GM12878 (cell line): ENCODE results near the gene SEC24D. TPM values are rescaled to one million over a fixed set of nuclear protein-coding genes. Genes with fewer than 3 reads are reported as not detected.

Source experiments
- ASH2L ChIP-seq: fragments of 300-600, 200-600 bp; sonication (generic); IDR thresholded peaks from 2 replicates; pipeline ENCODE4 v1.6.1; 2017; ENCODE audit warnings: low read depth, mild to moderate bottlenecking, borderline replicate concordance
- BHLHE40 ChIP-seq, 2 experiments: fragments of 450-650 bp in 1 of 2; IDR thresholded peaks; 2 replicates each; pipeline ENCODE4 v1.6.1; 2011 to 2017; ENCODE audit warnings: low read depth in 2 of 2, borderline replicate concordance in 1 of 2, improper control_type of control experiment in 1 of 2, low read length in 1 of 2, mild to moderate bottlenecking in 1 of 2
- EGR1 ChIP-seq, 2 experiments: IDR thresholded peaks; 1 replicate in 1 of 2; 2 replicates in 1 of 2; pipeline ENCODE4 v1.6.1; 2011 to 2012; ENCODE audit warnings: low read depth in 2 of 2, low read length in 2 of 2, borderline replicate concordance in 1 of 2, mild to moderate bottlenecking in 1 of 2, moderate library complexity in 1 of 2
- ESRRA ChIP-seq: IDR thresholded peaks from 2 replicates; pipeline ENCODE4 v1.6.1; 2012; ENCODE audit warnings: mild to moderate bottlenecking, low read length, improper control_type of control experiment
- FOXM1 ChIP-seq: IDR thresholded peaks from 2 replicates; pipeline ENCODE4 v1.6.1; 2012; ENCODE audit warnings: low read depth, mild to moderate bottlenecking, inconsistent platforms, low read length, moderate library complexity
- HDGF ChIP-seq: fragments of 450-650 bp; IDR thresholded peaks from 2 replicates; pipeline ENCODE4 v1.6.1; 2016; ENCODE audit warnings: antibody characterized with exemption
- JUNB ChIP-seq: IDR thresholded peaks from 2 replicates; pipeline ENCODE4 v1.6.1; 2016; ENCODE audit warnings: antibody characterized with exemption, mild to moderate bottlenecking
- MEF2B ChIP-seq: fragments of 450-650 bp; IDR thresholded peaks from 2 replicates; pipeline ENCODE4 v1.6.1; 2018; ENCODE audit warnings: mild to moderate bottlenecking, moderate library complexity; ENCODE audit not compliant: partially characterized antibody, poor library complexity, severe bottlenecking
- MTA2 ChIP-seq: fragments of 450-650 bp; IDR thresholded peaks from 2 replicates; pipeline ENCODE4 v1.6.1; 2016; ENCODE audit warnings: low read depth, mild to moderate bottlenecking, moderate library complexity
- MTA3 ChIP-seq: IDR thresholded peaks from 2 replicates; pipeline ENCODE4 v1.6.1; 2012; ENCODE audit warnings: low read length, inconsistent platforms, borderline replicate concordance
- MYC ChIP-seq: IDR thresholded peaks from 2 replicates; pipeline ENCODE4 v1.6.1; 2011; ENCODE audit warnings: mild to moderate bottlenecking, low read length, moderate library complexity, inconsistent platforms; ENCODE audit not compliant: insufficient read depth, insufficient replicate concordance, insufficient read length, severe bottlenecking
- NR2C2 ChIP-seq: IDR thresholded peaks from 2 replicates; pipeline ENCODE4 v1.6.1; 2011; ENCODE audit warnings: borderline replicate concordance, low read depth; ENCODE audit not compliant: control insufficient read depth, insufficient read length
- NRF1 ChIP-seq: conservative IDR thresholded peaks from 2 replicates; pipeline ENCODE4 v1.6.1; 2011; ENCODE audit warnings: mild to moderate bottlenecking, low read depth, low read length, improper control_type of control experiment
- RFX5 ChIP-seq: IDR thresholded peaks from 2 replicates; pipeline ENCODE4 v1.6.1; 2011; ENCODE audit warnings: low read depth, low read length, improper control_type of control experiment
- SMC3 ChIP-seq: IDR thresholded peaks from 2 replicates; pipeline ENCODE4 v1.6.1; 2011; ENCODE audit warnings: low read length, improper control_type of control experiment, borderline replicate concordance
- SUPT20H ChIP-seq: IDR thresholded peaks from 2 replicates; pipeline ENCODE4 v1.6.1; 2011; ENCODE audit warnings: low read depth, mild to moderate bottlenecking, low read length, moderate library complexity, borderline replicate concordance; ENCODE audit not compliant: control insufficient read depth
- YBX1 ChIP-seq: fragments of 450-650 bp; IDR thresholded peaks from 2 replicates; pipeline ENCODE4 v1.6.1; 2016; ENCODE audit warnings: antibody characterized with exemption
- ZNF384 ChIP-seq: IDR thresholded peaks from 2 replicates; pipeline ENCODE4 v1.6.1; 2012; ENCODE audit warnings: low read depth, mild to moderate bottlenecking, low read length, improper control_type of control experiment, borderline replicate concordance
- polyA plus RNA-seq, 11 experiments: library from polyadenylated mRNA; depleted of rRNA in 4 of 11; unstranded in 6 of 11; stranded (reverse) in 5 of 11; fragments of >200 nt; fragmentation: Nextera tagmentation in 4 of 11; fragmentation: Illumina TruSeq in 1 of 11; extraction: Ambion mirVana in 4 of 11; extraction: Trizol in 1 of 11; gene quantifications; 1 replicate in 1 of 11; 2 replicates in 10 of 11; pipeline versions ENCODE4 v1.2.1 to v1.2.3, GENCODE V29; 2011 to 2016; ENCODE audit warnings: inconsistent platforms in 2 of 11, missing spikeins in 2 of 11, low read depth in 1 of 11
- total RNA-seq, 4 experiments: library from RNA; depleted of rRNA in 3 of 4; stranded (reverse); fragments of >200 nt in 3 of 4; fragmentation: Illumina TruSeq in 1 of 4; extraction: Trizol in 1 of 4; gene quantifications; 2 replicates each; pipeline versions ENCODE4 v1.2.1 to v1.2.3, GENCODE V29; 2013 to 2021
- TF ChIP-seq, protein P1 (sequence below): IDR thresholded peaks from 2 replicates; pipeline ENCODE4 v1.6.1; 2012; ENCODE audit warnings: low read depth, low read length, improper control_type of control experiment
- TF ChIP-seq, protein P2 (sequence below): fragments of 450-650 bp; IDR thresholded peaks from 2 replicates; pipeline ENCODE4 v1.6.1; 2017; ENCODE audit warnings: borderline replicate concordance
- TF ChIP-seq, protein P3 (sequence below): IDR thresholded peaks from 2 replicates; pipeline ENCODE4 v1.6.1; 2012; ENCODE audit warnings: improper control_type of control experiment, low read depth, low read length; ENCODE audit not compliant: insufficient replicate concordance

SEC24D gene
- total and polyA plus RNA-seq, 10 of the 15 experiments (the other 5 are each of a cell fraction or from before 2014, with no cell fraction given), result 12.8 to 61.9 (median 25.6) TPM

DNA sequence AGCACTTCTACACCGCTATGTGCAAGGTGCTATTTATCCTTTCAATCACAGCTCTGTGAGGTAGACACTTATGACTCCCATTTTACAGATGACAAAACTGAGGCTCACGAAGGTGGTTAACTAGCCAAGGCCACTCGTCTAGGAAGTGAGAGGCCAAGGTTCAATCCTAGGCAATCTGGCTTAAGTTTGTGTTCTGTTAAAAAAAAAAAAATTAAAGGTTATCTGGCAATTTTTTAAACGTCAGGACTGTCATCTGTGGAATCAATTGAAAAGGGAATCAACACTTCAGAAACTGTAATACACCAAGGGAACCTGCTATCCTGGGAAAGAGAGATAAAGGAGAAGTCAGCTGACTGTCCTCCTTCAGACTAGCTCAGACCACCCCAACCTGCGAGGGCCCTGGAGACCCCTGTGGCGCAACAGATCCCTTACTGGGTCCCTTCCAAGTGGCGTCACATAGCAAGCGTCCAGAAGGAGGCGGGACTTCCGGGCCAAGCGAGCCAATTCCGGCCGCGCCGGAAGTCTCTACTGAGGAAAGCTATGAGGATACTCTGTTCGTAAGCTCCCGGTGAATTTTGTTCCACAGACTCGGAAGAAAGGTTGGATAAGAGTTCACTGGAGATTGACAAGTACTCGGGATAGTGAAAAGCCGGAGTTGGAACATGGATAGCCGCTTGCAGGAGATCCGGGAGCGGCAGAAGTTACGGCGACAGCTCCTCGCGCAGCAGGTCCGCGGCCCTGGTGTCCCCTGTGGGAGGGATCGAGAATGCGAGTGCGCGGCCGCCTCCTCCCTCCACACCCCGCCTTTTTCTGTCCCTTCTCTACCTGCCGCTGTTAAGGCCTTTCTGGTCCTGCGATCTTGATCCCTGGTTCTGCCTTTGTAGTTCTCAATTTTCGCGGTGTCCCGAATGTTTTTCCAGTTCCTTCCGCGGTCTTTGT is 150.8 kb downstream of the SEC24D start, which contains the start of gene METTL14 (continued):
- TF ChIP-seq ESRRA, result no peak
- no peak for TF ChIP-seq ZNF384
- TF ChIP-seq, protein P1, sequence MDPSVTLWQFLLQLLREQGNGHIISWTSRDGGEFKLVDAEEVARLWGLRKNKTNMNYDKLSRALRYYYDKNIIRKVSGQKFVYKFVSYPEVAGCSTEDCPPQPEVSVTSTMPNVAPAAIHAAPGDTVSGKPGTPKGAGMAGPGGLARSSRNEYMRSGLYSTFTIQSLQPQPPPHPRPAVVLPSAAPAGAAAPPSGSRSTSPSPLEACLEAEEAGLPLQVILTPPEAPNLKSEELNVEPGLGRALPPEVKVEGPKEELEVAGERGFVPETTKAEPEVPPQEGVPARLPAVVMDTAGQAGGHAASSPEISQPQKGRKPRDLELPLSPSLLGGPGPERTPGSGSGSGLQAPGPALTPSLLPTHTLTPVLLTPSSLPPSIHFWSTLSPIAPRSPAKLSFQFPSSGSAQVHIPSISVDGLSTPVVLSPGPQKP, result peak; percentile 61
- TF ChIP-seq, protein P2, sequence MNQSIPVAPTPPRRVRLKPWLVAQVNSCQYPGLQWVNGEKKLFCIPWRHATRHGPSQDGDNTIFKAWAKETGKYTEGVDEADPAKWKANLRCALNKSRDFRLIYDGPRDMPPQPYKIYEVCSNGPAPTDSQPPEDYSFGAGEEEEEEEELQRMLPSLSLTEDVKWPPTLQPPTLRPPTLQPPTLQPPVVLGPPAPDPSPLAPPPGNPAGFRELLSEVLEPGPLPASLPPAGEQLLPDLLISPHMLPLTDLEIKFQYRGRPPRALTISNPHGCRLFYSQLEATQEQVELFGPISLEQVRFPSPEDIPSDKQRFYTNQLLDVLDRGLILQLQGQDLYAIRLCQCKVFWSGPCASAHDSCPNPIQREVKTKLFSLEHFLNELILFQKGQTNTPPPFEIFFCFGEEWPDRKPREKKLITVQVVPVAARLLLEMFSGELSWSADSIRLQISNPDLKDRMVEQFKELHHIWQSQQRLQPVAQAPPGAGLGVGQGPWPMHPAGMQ, result no peak
- no peak for TF ChIP-seq MYC
- no peak for TF ChIP-seq SUPT20H
- TF ChIP-seq JUNB, result no peak
- TF ChIP-seq MTA3, result peak; percentile 56; the same call in 1 of the 2 replicates
- no peak for TF ChIP-seq SMC3
- TF ChIP-seq ASH2L, result 0 out of 2 replicates have a peak, but pooled peaks have one; percentile 59
- TF ChIP-seq FOXM1, result no peak
- TF ChIP-seq EGR1 (IDR thresholded peaks at IDR 0.05; ENCODE audit: borderline replicate concordance in 1 of 2, low read depth in 2 of 2, low read length in 2 of 2), result no peak
- no peak for TF ChIP-seq NRF1
- no peak for TF ChIP-seq HDGF
- peak; percentile 27; the same call in 1 of the 2 replicates for TF ChIP-seq MTA2
- no peak for TF ChIP-seq BHLHE40 (IDR thresholded peaks at IDR 0.05; ENCODE audit: borderline replicate concordance in 1 of 2, low read depth in 2 of 2, low read length in 1 of 2)
- no peak for TF ChIP-seq YBX1
- no peak for TF ChIP-seq RFX5
- TF ChIP-seq, protein P3, sequence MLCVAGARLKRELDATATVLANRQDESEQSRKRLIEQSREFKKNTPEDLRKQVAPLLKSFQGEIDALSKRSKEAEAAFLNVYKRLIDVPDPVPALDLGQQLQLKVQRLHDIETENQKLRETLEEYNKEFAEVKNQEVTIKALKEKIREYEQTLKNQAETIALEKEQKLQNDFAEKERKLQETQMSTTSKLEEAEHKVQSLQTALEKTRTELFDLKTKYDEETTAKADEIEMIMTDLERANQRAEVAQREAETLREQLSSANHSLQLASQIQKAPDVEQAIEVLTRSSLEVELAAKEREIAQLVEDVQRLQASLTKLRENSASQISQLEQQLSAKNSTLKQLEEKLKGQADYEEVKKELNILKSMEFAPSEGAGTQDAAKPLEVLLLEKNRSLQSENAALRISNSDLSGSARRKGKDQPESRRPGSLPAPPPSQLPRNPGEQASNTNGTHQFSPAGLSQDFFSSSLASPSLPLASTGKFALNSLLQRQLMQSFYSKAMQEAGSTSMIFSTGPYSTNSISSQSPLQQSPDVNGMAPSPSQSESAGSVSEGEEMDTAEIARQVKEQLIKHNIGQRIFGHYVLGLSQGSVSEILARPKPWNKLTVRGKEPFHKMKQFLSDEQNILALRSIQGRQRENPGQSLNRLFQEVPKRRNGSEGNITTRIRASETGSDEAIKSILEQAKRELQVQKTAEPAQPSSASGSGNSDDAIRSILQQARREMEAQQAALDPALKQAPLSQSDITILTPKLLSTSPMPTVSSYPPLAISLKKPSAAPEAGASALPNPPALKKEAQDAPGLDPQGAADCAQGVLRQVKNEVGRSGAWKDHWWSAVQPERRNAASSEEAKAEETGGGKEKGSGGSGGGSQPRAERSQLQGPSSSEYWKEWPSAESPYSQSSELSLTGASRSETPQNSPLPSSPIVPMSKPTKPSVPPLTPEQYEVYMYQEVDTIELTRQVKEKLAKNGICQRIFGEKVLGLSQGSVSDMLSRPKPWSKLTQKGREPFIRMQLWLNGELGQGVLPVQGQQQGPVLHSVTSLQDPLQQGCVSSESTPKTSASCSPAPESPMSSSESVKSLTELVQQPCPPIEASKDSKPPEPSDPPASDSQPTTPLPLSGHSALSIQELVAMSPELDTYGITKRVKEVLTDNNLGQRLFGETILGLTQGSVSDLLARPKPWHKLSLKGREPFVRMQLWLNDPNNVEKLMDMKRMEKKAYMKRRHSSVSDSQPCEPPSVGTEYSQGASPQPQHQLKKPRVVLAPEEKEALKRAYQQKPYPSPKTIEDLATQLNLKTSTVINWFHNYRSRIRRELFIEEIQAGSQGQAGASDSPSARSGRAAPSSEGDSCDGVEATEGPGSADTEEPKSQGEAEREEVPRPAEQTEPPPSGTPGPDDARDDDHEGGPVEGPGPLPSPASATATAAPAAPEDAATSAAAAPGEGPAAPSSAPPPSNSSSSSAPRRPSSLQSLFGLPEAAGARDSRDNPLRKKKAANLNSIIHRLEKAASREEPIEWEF, result no peak
- TF ChIP-seq NR2C2, result no peak
- TF ChIP-seq MEF2B, result peak; percentile 59
